Testis (tissue), 2 donors: ENCODE results near the gene LAMA3.

ENCODE experiments used
- POLR2A ChIP-seq: fragments of 450-650 bp; IDR thresholded peaks from one replicate; pipeline ENCODE4 v1.6.1; 2017; ENCODE audit warnings: antibody characterized with exemption, mild to moderate bottlenecking, moderate library complexity
- TF ChIP-seq, protein P1 (sequence below), 3 experiments: fragments of 450-650 bp in 2 of 3; fragments of 200-600 bp in 1 of 3; sonication (generic) in 1 of 3; IDR thresholded peaks; one replicate each; pipeline ENCODE4 v1.5.1; 2016 to 2019; ENCODE audit warnings: antibody characterized with exemption in 3 of 3, mild to moderate bottlenecking in 2 of 3, moderate library complexity in 1 of 3

DNA sequence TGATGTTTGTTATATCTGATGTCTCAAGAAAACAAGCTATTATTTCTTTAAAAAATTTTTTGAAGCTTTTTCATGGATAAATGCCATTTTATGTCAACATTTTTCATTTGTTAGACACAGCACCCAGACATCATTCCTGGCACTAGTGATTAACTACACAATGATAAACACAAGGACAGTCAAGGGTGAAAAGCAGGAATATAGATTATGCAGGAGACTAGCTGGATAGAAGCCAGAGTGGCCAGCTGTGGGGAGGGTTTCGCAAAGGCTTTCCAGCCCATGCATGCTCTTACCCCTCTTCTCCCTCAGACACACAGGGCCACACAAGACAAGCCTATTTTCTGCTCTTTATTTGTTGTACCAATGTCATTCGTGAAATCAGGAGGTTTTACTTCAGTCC lies 198.2 kb downstream of the LAMA3 start:
- TF ChIP-seq, protein P1, sequence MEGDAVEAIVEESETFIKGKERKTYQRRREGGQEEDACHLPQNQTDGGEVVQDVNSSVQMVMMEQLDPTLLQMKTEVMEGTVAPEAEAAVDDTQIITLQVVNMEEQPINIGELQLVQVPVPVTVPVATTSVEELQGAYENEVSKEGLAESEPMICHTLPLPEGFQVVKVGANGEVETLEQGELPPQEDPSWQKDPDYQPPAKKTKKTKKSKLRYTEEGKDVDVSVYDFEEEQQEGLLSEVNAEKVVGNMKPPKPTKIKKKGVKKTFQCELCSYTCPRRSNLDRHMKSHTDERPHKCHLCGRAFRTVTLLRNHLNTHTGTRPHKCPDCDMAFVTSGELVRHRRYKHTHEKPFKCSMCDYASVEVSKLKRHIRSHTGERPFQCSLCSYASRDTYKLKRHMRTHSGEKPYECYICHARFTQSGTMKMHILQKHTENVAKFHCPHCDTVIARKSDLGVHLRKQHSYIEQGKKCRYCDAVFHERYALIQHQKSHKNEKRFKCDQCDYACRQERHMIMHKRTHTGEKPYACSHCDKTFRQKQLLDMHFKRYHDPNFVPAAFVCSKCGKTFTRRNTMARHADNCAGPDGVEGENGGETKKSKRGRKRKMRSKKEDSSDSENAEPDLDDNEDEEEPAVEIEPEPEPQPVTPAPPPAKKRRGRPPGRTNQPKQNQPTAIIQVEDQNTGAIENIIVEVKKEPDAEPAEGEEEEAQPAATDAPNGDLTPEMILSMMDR (IDR thresholded peaks at IDR 0.05): no peak
- TF ChIP-seq POLR2A: no peak
